K562 (cell line): ENCODE data around the gene GATAD2B. TPM values are rescaled to one million over a fixed set of nuclear protein-coding genes. Genes with fewer than 3 reads are reported as not detected.

Experiments used
- ATF2 ChIP-seq: sonication (generic); formaldehyde crosslinking; IDR thresholded peaks from 2 replicates; pipeline ENCODE4 v1.8.1; 2022; ENCODE audit warnings: missing genetic modification reagents
- CREBBP ChIP-seq: IDR thresholded peaks from one replicate; pipeline ENCODE4 v1.6.1; 2012; ENCODE audit warnings: low read depth, mild to moderate bottlenecking, control low read depth, inconsistent platforms, low read length
- GMEB1 ChIP-seq: fragments of 250-450 bp; sonication (Bioruptor Pico); IDR thresholded peaks from 2 replicates; pipeline ENCODE4 v1.4.0; 2020; ENCODE audit warnings: mild to moderate bottlenecking
- GTF3C2 ChIP-seq: IDR thresholded peaks from 3 replicates; pipeline ENCODE4 v1.6.1; 2011; ENCODE audit warnings: borderline replicate concordance, mild to moderate bottlenecking, moderate library complexity; ENCODE audit not compliant: insufficient read length; ENCODE audit errors: extremely low read depth
- HNRNPL ChIP-seq: fragments of 200-400 bp; formaldehyde crosslinking; IDR thresholded peaks from 2 replicates; pipeline ENCODE4 v1.6.1; 2017; ENCODE audit warnings: low read depth, mild to moderate bottlenecking, low read length
- KLF13 ChIP-seq: fragments of 450-650 bp; IDR thresholded peaks from 2 replicates; pipeline ENCODE4 v1.6.1; 2016; ENCODE audit warnings: missing genetic modification characterization, low read depth, mild to moderate bottlenecking, missing compliant biosample characterization, moderate library complexity, borderline replicate concordance
- MBD2 ChIP-seq: sonication (generic); IDR thresholded peaks from 2 replicates; pipeline ENCODE4 v1.6.1; 2016; ENCODE audit warnings: low read depth, borderline replicate concordance
- NFRKB ChIP-seq: fragments of 450-650 bp; IDR thresholded peaks from 2 replicates; pipeline ENCODE4 v1.6.1; 2016; ENCODE audit warnings: low read depth
- RNF219 ChIP-seq: fragments of 250-450 bp; sonication (Bioruptor Pico); IDR thresholded peaks from 2 replicates; pipeline ENCODE4 v1.5.0; 2022; ENCODE audit warnings: mild to moderate bottlenecking
- SMAD1 ChIP-seq: fragments of 150-350 bp; IDR thresholded peaks from 2 replicates; pipeline ENCODE4 v1.6.1; 2014; ENCODE audit warnings: low read length, low read depth; ENCODE audit not compliant: partially characterized antibody
- SOX6 ChIP-seq: fragments of 450-650 bp; IDR thresholded peaks from 2 replicates; pipeline ENCODE4 v1.6.1; 2014; ENCODE audit warnings: mild to moderate bottlenecking
- ZNF316 ChIP-seq: fragments of 450-650 bp; IDR thresholded peaks from 2 replicates; pipeline ENCODE4 v1.6.1; 2016
- ZNF696 ChIP-seq: fragments of 250-450 bp; sonication (Bioruptor Pico); conservative IDR thresholded peaks from 2 replicates; pipeline ENCODE4 v1.4.0; 2020; ENCODE audit warnings: mild to moderate bottlenecking, moderate library complexity
- polyA plus RNA-seq, 8 experiments: library from polyadenylated mRNA; depleted of rRNA in 4 of 8; stranded (reverse) in 5 of 8; unstranded in 3 of 8; fragments of >200 nt; fragmentation: Nextera tagmentation in 2 of 8; fragmentation: Illumina TruSeq in 1 of 8; extraction: Ambion mirVana in 2 of 8; extraction: Trizol in 1 of 8; gene quantifications; 2 replicates each; pipeline versions ENCODE4 v1.2.1 to v1.2.3, GENCODE V29; 2011 to 2014; ENCODE audit warnings: inconsistent platforms in 1 of 8, missing spikeins in 1 of 8
- total RNA-seq, 7 experiments: library from RNA; depleted of rRNA in 6 of 7; stranded (reverse); fragments of >200 nt in 6 of 7; fragmentation: Illumina TruSeq in 2 of 7; extraction: Trizol in 2 of 7; gene quantifications; 2 replicates each; pipeline versions ENCODE4 v1.2.1 to v1.2.3, GENCODE V29; 2011 to 2021; ENCODE audit warnings: low replicate concordance in 1 of 7

GATAD2B gene
- total and polyA plus RNA-seq, 9 of the 15 experiments (the other 6 are each of a cell fraction or from before 2014, with no cell fraction given) = 1.5 to 40.2 (median 4.9) TPM

GRCh38 chr1:153945795-153946621 is 23.2 kb upstream of the GATAD2B start (continued):
- no peak for TF ChIP-seq GTF3C2
- TF ChIP-seq CREBBP = no peak
- no peak for TF ChIP-seq SMAD1
- no peak for TF ChIP-seq ATF2 (CRISPR knock-in tag)
- TF ChIP-seq RNF219 (CRISPR knock-in tag) = no peak
- no peak for TF ChIP-seq KLF13 (tag)
- TF ChIP-seq NFRKB = no peak
- TF ChIP-seq ZNF316 = no peak
- no peak for TF ChIP-seq SOX6
- peak; percentile 69 for TF ChIP-seq HNRNPL
- TF ChIP-seq ZNF696 = no peak
- TF ChIP-seq GMEB1 (CRISPR knock-in tag) = peak; percentile 51
- no peak for TF ChIP-seq MBD2
